Natural killer cell (primary cell): ENCODE measurements around the gene TMC4. TPM values are rescaled to one million over a fixed set of nuclear protein-coding genes. Genes with fewer than 3 reads are reported as not detected.

Experiments used
- ATAC-seq, 3 donors: fragments of 150-1000 bp in 2 of 3; fragments of 200-7000 bp in 1 of 3; cut with Tn5 transposase; 1 replicate in 1 of 3; 2 replicates in 2 of 3; pipeline ENCODE4 v1.10.0; 2021; ENCODE audit warnings: mild to moderate bottlenecking in 2 of 3, moderate library complexity in 2 of 3
- DNase-seq, 2 donors: peaks; one replicate each; pipeline versions ENCODE4 v3.0.0 to v3.0.0-alpha.2; 2013 to 2021; ENCODE audit warnings: mixed read lengths in 1 of 2
- H3K27ac ChIP-seq: one replicate; pipeline ENCODE4 v1.5.1; 2013; ENCODE audit warnings: mild to moderate bottlenecking, low read length
- H3K27me3 ChIP-seq: one replicate; pipeline ENCODE4 v1.6.1; 2013; ENCODE audit warnings: low read length; ENCODE audit not compliant: control insufficient read depth, insufficient read depth
- H3K36me3 ChIP-seq: one replicate; pipeline ENCODE4 v1.6.1; 2013; ENCODE audit warnings: low read length; ENCODE audit not compliant: control insufficient read depth, insufficient read depth
- H3K4me1 ChIP-seq: one replicate; pipeline ENCODE4 v1.6.1; 2013; ENCODE audit warnings: low read length; ENCODE audit not compliant: control insufficient read depth, insufficient read depth
- H3K4me3 ChIP-seq: one replicate; pipeline ENCODE4 v1.5.1; 2013; ENCODE audit warnings: low read length
- H3K9me3 ChIP-seq: one replicate; pipeline ENCODE4 v1.6.1; 2013; ENCODE audit warnings: low read length; ENCODE audit not compliant: control insufficient read depth, insufficient read depth
- H3K27ac Mint-ChIP-seq, 2 donors: one replicate each; pipeline ENCODE4 v1.8.0; 2022; ENCODE audit warnings: mild to moderate bottlenecking in 2 of 2, mixed read lengths in 2 of 2, moderate library complexity in 1 of 2
- H3K27me3 Mint-ChIP-seq, 2 donors: one replicate each; pipeline ENCODE4 v1.8.0; 2022; ENCODE audit warnings: low read depth in 2 of 2, mixed read lengths in 2 of 2
- H3K36me3 Mint-ChIP-seq: one replicate; pipeline ENCODE4 v1.8.0; 2022; ENCODE audit warnings: mixed read lengths
- H3K4me1 Mint-ChIP-seq, 2 donors: one replicate each; pipeline ENCODE4 v1.8.0; 2022; ENCODE audit warnings: mixed read lengths in 2 of 2
- H3K4me3 Mint-ChIP-seq: one replicate; pipeline ENCODE4 v1.8.0; 2022; ENCODE audit warnings: mild to moderate bottlenecking, moderate library complexity, mixed read lengths
- H3K9me3 Mint-ChIP-seq, 2 donors: one replicate each; pipeline ENCODE4 v1.8.0; 2022; ENCODE audit warnings: mixed read lengths in 2 of 2
- WGBS: methylation state at CpG from one replicate; pipeline ENCODE4 v1.1.7; 2013; ENCODE audit warnings: missing lambda C conversion rate; ENCODE audit not compliant: insufficient coverage; 5-methylcytosine and 5-hydroxymethylcytosine counted together
- intact Hi-C: fragments of 100-400 bp; cut with micrococcal nuclease; formaldehyde crosslinking; loops from one replicate; pipeline ENCODE4 v1.14.2; 2022
- total RNA-seq, 4 donors: library from RNA; stranded (reverse); fragments of 120-200 nt in 1 of 4; gene quantifications; one replicate each; pipeline versions ENCODE4 v1.2.3 to v1.2.4, GENCODE V29; 2013 to 2022
- TF ChIP-seq, protein P1 (sequence below): fragments of 200-600 bp; IDR thresholded peaks from one replicate; pipeline ENCODE4 v1.8.0; 2022; ENCODE audit warnings: antibody characterized with exemption

Gene TMC4
- total RNA-seq, 3 donors from 2014 or later (not counting 1 experiment from before 2014, with no cell fraction given): 7.2 to 8.2 (median 7.5) TPM

DNA sequence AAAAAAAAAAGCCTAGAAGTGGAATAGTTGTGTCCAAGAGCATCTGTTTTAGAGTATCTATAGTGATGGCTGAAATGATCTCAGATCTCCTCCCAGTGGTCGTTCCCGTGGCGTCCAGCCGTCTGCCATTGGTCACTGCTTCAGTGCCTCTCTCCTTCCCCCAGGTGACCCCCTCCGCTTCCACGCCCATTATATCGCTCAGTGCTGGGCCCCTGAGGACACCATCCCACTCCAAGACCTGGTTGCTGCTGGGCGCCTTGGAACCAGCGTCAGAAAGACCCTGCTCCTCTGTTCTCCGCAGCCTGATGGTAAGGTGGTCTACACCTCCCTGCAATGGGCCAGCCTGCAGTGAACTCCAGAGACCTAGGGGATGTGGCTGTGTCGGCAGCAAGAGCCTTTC, 20.1 kb upstream of the TMC4 start:
- Histone ChIP-seq H3K9me3 (no peaks in the 10 kb centered on the region), H3K4me1 (peaks cover 22% of the 10 kb centered on the region), H3K27me3 (no peaks in the 10 kb centered on the region), H3K36me3 (peaks cover 9% of the 10 kb centered on the region), H3K27ac (no peak overlapping the region), H3K4me3 (no peak overlapping the region)
- over 99% methylated on average over 11 of the region's 11 CpGs for WGBS
- Mint-ChIP-seq H3K27ac (no peak overlapping the region), H3K36me3 (no peaks in the 10 kb centered on the region), H3K9me3 (no peaks in the 10 kb centered on the region), H3K27me3 (no peaks in the 10 kb centered on the region), H3K4me3 (peak overlapping the region; percentile 53), H3K4me1 (peaks cover 19 to 31% of the 10 kb centered on the region in 2 donors)
- DNase-seq (no peak), ATAC-seq (no peak)
- TF ChIP-seq, protein P1, sequence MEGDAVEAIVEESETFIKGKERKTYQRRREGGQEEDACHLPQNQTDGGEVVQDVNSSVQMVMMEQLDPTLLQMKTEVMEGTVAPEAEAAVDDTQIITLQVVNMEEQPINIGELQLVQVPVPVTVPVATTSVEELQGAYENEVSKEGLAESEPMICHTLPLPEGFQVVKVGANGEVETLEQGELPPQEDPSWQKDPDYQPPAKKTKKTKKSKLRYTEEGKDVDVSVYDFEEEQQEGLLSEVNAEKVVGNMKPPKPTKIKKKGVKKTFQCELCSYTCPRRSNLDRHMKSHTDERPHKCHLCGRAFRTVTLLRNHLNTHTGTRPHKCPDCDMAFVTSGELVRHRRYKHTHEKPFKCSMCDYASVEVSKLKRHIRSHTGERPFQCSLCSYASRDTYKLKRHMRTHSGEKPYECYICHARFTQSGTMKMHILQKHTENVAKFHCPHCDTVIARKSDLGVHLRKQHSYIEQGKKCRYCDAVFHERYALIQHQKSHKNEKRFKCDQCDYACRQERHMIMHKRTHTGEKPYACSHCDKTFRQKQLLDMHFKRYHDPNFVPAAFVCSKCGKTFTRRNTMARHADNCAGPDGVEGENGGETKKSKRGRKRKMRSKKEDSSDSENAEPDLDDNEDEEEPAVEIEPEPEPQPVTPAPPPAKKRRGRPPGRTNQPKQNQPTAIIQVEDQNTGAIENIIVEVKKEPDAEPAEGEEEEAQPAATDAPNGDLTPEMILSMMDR: no peak
- intact Hi-C loops: loop anchor here (10.0 kb wide), 1 partner anchor 1462 kb away; the partner anchor contains the start of gene U2AF2

DNA sequence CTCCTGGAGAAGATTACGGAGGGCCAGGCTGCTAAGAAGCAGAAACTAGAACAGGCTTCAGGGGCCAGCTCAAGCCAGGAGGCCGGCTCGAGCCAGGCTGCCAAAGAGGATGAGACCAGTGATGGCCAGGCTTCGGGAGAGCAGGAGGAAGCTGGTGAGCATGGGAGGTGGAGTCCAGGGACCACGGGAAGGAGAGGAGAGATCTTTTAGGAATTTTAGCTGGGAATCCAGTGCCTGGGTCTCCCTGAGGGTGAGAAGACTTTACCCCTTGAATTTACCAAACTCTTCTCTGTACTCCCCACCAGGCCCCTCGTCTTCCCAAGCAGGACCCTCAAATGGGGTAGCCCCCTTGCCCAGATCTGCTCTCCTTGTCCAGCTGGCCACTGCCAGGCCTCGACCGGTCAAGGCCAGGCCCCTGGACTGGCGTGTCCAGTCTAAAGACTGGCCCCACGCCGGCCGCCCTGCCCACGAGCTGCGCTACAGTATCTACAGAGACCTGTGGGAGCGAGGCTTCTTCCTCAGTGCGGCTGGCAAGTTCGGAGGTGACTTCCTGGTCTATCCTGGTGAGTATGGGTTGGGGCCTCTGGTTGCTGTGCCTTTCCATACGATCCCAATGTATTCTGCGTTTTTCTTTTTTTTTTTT, 19.0 kb upstream of the TMC4 start:
- intact Hi-C loops: loop anchor here (2.0 to 10.0 kb wide), 2 partner anchors 325 to 1463 kb away; partner anchors contain the start of genes MYADM and U2AF2
- H3K4me1 ChIP-seq: peaks cover 23% of the 10 kb centered on the region
- no peak for ATAC-seq
- WGBS: 81% methylated on average over 19 of the region's 19 CpGs
- TF ChIP-seq, protein P1: no peak
- H3K4me1 Mint-ChIP-seq: peaks cover 26 to 38% of the 10 kb centered on the region in 2 donors
- H3K9me3 Mint-ChIP-seq: no peaks in the 10 kb centered on the region
- H3K36me3 ChIP-seq: peaks cover 10% of the 10 kb centered on the region
- H3K27ac Mint-ChIP-seq: peak overlapping the region; percentile 97 to 99
- DNase-seq: no peak
- H3K4me3 Mint-ChIP-seq: peak overlapping the region; percentile 99
- H3K36me3 Mint-ChIP-seq: no peaks in the 10 kb centered on the region
- H3K4me3 ChIP-seq: peak overlapping the region; percentile 66
- H3K9me3 ChIP-seq: no peaks in the 10 kb centered on the region
- H3K27ac ChIP-seq: peak overlapping the region; percentile 98
- H3K27me3 ChIP-seq: no peaks in the 10 kb centered on the region
- H3K27me3 Mint-ChIP-seq: no peaks in the 10 kb centered on the region

DNA sequence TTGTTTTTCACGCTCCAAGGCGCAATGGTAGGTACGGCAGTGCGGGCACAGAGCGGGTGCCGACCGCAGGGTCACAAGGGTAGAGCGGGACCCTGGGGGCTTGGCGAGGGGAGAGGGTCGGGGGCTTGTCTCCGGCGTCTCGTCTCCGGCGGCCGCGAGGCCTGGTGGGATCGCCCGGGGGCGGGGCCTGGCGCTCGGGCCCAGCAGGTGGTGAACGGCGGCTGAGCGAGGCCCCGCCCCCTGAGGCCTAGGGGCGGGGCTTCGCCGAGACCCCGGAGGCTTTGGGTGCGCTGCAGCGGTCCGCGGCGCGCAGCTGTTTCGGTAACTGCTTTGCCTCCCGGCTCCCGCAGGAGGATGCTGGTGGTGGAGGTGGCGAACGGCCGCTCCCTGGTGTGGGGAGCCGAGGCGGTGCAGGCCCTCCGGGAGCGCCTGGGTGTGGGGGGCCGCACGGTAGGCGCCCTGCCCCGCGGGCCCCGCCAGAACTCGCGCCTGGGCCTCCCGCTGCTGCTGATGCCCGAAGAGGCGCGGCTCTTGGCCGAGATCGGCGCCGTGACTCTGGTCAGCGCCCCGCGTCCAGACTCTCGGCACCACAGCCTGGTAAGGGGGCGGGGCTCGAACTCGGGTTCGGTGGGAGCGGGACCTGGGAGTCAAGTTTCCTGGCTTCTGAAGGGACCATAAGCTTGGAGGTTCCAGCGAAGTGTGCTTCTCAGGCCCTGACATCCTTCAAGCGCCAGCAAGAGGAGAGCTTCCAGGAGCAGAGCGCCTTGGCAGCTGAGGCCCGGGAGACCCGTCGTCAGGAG, 18.3 kb upstream of the TMC4 start, which contains the start of gene TSEN34:
Gene TSEN34, plus strand, starts transcription at position 298 of the 800 bp plus-strand sequence. Its CDS starts 57 bp downstream, at position 355.
- DNase-seq: peak; percentile 91 to 95
- Mint-ChIP-seq H3K4me1 (peaks cover 26 to 40% of the 10 kb centered on the region in 2 donors), H3K27me3 (no peaks in the 10 kb centered on the region), H3K9me3 (no peaks in the 10 kb centered on the region), H3K36me3 (no peaks in the 10 kb centered on the region), H3K27ac (peak within 1 kb of the TSS; percentile 97 to 99), H3K4me3 (peak within 1 kb of the TSS; percentile 99)
- ATAC-seq: peak; percentile 30 to 54 (median 40)
- Histone ChIP-seq H3K4me1 (peaks cover 23% of the 10 kb centered on the region), H3K36me3 (peaks cover 12% of the 10 kb centered on the region), H3K9me3 (no peaks in the 10 kb centered on the region), H3K27me3 (no peaks in the 10 kb centered on the region), H3K27ac (peak within 1 kb of the TSS; percentile 98), H3K4me3 (peak within 1 kb of the TSS; percentile 92)
- intact Hi-C loops: loop anchor here (2.0 to 10.0 kb wide), 2 partner anchors 324 to 1464 kb away; partner anchors contain the start of genes MYADM and U2AF2
- TF ChIP-seq, protein P1: no peak
- 1% methylated on average over 77 of the region's 77 CpGs for WGBS
